Measurements from ENCODE around the gene KLF3.

KLF3 gene

DNA sequence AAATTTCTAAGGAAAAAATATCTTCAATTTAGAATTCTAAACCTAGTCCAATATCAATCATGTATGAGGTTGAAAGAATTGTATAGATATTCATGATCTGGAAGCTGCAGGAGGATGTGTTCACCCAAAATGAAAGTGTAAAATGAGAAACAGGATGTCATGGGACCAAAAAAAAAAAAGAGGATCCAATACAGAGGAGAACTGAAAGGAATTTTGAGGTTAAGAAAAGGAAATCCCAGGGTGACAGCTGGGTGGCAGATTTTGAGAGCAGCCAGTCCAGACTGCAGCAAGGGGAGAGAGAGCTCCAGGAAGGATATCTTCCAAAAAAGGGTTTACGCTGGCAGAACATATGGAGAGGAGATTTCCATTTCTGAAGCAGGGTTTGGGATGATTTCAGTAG lies 79.9 kb downstream of the KLF3 start:
- no peak for DNase-seq (ENCODE audit: low read depth)

DNA sequence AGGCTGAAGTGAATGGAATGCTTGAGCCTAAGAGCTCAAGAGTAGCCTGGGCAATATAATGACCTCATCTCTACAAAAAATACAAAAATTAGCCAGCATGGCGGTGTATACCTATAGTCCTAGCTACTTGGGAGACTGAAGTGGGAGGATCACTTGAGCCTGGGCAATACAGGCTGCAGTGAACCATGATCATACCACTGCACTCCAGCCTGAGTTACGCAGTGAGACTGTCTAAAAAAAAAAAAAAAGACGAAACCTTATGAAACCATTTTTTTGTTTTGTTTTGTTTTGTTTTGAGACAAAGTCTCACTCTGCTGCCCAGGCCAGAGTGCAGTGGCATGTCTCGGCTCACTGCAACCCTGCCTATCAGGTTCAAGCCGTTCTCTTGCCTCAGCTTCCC lies 81.9 kb downstream of the KLF3 start:
- no peak for DNase-seq (ENCODE audit: low read depth)

DNA sequence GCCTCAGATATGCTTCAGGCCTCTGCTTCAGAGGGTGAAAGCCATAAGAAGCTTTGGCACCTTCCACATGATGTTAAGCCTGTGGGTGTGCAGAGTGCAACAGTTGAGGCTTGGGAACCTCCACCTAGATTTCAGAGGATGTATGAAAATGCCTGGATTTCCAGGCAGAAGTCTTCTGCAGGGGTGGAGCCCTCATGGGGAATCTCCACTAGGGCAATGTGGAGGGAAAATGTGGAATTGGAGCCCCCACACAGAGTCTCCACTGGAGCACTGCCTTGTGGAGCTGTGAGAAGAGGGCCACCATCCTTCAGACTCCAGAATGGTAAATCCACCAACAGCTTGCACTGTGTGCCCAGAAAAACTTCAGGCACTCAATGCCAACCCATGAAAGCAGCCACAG lies 83.6 kb downstream of the KLF3 start:
- DNase-seq (ENCODE audit: low read depth), result no peak

DNA sequence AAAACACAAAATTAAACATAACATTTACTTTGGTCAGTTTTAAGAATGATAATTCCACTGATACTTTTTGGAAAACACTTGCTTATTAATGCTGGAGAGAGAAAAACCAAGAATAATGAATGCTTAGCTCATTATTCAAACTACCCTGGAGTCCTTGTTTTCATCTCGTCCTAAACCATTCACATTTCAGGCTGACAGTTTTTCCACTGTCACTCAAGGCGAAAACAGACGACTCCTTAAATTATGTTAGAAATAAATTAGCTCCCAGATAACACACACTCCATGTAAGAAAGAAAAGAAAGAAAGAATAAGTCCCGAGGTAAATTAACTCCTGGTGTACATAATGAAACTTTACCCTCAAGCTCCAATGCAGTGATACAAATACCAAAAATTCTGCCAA lies 85.3 kb downstream of the KLF3 start:
- DNase-seq (ENCODE audit: low read depth), result no peak
